GM13976 (cell line): ENCODE data around the gene MGLL.
A peak's percentile ranks its signal among the peaks of the same experiment; 100 is the strongest.

Source experiments
- DNase-seq: peaks from one replicate; pipeline ENCODE4 v3.0.0; 2012; ENCODE audit warnings: low spot score
- CTCF ChIP-seq: IDR thresholded peaks from 2 replicates; pipeline ENCODE4 v1.5.1; 2012; ENCODE audit warnings: borderline replicate concordance, mild to moderate bottlenecking; ENCODE audit not compliant: insufficient read depth; ENCODE audit errors: extremely low read depth, missing control alignments, control extremely low read depth
- in situ Hi-C: fragments of 300-500 bp; cut with MboI; formaldehyde crosslinking; loops from one replicate; pipeline ENCODE4 v1.12.0; 2022; ENCODE audit warnings: low sequenced_read_pairs, mixed read lengths, inconsistent platforms; ENCODE audit not compliant: unreplicated experiment

MGLL gene

GRCh38 chr3:127821394-127821793 is 921 bp downstream of the MGLL start:
- DNase-seq: peak; percentile 64
- in situ Hi-C loops: no loop called here
- TF ChIP-seq CTCF: no peak

DNA sequence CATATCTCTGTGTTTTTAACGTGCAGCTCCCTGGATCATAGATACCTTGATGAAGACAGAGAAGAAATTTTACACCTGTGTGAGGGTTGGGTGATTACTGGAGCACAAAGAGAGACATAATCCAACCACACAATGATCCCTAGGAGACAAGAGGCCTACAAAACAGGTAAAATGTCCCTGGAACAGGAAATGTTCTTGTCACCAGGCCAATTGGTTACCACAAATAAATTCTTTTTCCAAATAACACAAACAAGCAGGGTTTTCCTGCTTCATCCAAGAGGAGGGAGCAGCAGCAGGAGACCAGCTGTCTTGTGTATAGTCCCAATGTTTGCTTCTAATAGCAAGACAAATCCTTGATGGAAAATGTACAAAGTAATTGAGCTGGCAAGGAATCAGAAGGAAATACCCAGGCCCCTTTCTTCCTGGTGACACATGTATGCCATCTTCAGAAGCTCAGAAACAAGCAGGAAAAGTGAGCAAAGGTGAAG is 1.4 kb downstream of the MGLL start:
- no peak for TF ChIP-seq CTCF
- in situ Hi-C loops: no loop called here
- no peak for DNase-seq

GRCh38 chr3:127820221-127820825 is 2.0 kb downstream of the MGLL start:
- no peak for DNase-seq
- TF ChIP-seq CTCF: no peak
- in situ Hi-C loops: no loop called here

- DNase-seq: no peak
- in situ Hi-C loops: no loop called here
Observed at GRCh38 chr3:127819656-127820055, 2.7 kb downstream of the MGLL start.

GRCh38 chr3:127819086-127819485 is 3.2 kb downstream of the MGLL start:
- DNase-seq: no peak
- TF ChIP-seq CTCF: no peak
- in situ Hi-C loops: no loop called here

More at GRCh38 chr3:127819656-127820055, 2.7 kb downstream of the MGLL start:
- TF ChIP-seq CTCF: no peak

DNA sequence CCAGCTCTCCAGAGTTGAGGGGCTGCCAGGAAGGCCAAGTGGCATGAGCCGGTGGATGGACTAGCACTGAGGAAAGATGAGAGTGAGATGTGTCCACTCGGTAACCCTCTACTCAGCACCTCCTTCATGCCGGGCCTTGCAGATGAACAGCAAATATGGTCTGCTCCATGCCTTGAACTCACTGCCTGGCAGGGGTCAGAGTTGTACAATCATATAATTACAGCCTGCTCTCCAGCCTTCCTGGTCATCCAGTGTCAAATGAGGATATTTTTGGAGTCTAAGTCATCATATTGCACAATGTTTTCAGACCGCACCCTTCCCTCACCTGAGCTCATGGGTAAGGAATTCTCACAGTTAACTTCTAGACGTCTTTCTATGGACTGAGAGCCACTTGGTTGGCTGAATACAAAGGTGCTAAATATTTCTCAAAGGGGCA is 4.9 kb downstream of the MGLL start:
- in situ Hi-C loops: no loop called here
- no peak for TF ChIP-seq CTCF
- DNase-seq: no peak
